Testis (tissue), 2 donors: Measurements from ENCODE around the gene NMNAT3.

ENCODE experiments used
- CTCF ChIP-seq, 3 experiments: fragments of 450-650 bp in 2 of 3; fragments of 200-600 bp in 1 of 3; sonication (generic) in 1 of 3; IDR thresholded peaks; one replicate each; pipeline ENCODE4 v1.5.1; 2016 to 2019; ENCODE audit warnings: antibody characterized with exemption in 3 of 3, mild to moderate bottlenecking in 2 of 3, moderate library complexity in 1 of 3
- POLR2A ChIP-seq: fragments of 450-650 bp; IDR thresholded peaks from one replicate; pipeline ENCODE4 v1.6.1; 2017; ENCODE audit warnings: antibody characterized with exemption, mild to moderate bottlenecking, moderate library complexity

GRCh38 chr3:139517321-139518065, 160.3 kb downstream of the NMNAT3 start:
- TF ChIP-seq CTCF (IDR thresholded peaks at IDR 0.05) (no peak), POLR2A (no peak)
